GM13976 (cell line): ENCODE measurements around the gene AJUBA.
"Not testable (repeated sequence)": the region's sequence is repeated elsewhere in the genome, so short reads cannot be mapped to it uniquely, and the experiment has no call there.

Source experiments
- DNase-seq: peaks from one replicate; pipeline ENCODE4 v3.0.0; 2012; ENCODE audit warnings: low spot score
- in situ Hi-C: fragments of 300-500 bp; cut with MboI; formaldehyde crosslinking; loops from one replicate; pipeline ENCODE4 v1.12.0; 2022; ENCODE audit warnings: low sequenced_read_pairs, mixed read lengths, inconsistent platforms; ENCODE audit not compliant: unreplicated experiment
- TF ChIP-seq, protein P1 (sequence below): IDR thresholded peaks from 2 replicates; pipeline ENCODE4 v1.5.1; 2012; ENCODE audit warnings: borderline replicate concordance, mild to moderate bottlenecking; ENCODE audit not compliant: insufficient read depth; ENCODE audit errors: extremely low read depth, missing control alignments, control extremely low read depth

Gene AJUBA

DNA sequence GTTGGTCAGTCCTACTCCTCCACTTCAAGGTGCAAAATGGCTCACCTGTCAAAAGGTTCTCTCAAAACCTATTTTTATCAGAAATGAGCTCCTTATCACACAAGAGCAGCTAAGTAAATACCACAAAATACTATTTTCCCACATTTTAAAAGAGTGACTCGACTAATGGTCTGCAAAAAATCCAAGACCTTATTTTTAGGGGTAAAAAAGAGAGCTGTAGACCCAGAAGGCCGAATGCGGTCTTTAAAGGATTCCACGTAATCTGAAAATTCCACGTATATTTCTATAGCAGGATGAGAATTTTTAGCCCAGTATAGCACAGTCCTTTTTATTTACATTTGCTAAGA is 23.8 kb upstream of the AJUBA start:
- in situ Hi-C loops: no loop called here
- no peak for DNase-seq
- TF ChIP-seq, protein P1, sequence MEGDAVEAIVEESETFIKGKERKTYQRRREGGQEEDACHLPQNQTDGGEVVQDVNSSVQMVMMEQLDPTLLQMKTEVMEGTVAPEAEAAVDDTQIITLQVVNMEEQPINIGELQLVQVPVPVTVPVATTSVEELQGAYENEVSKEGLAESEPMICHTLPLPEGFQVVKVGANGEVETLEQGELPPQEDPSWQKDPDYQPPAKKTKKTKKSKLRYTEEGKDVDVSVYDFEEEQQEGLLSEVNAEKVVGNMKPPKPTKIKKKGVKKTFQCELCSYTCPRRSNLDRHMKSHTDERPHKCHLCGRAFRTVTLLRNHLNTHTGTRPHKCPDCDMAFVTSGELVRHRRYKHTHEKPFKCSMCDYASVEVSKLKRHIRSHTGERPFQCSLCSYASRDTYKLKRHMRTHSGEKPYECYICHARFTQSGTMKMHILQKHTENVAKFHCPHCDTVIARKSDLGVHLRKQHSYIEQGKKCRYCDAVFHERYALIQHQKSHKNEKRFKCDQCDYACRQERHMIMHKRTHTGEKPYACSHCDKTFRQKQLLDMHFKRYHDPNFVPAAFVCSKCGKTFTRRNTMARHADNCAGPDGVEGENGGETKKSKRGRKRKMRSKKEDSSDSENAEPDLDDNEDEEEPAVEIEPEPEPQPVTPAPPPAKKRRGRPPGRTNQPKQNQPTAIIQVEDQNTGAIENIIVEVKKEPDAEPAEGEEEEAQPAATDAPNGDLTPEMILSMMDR: no peak

DNA sequence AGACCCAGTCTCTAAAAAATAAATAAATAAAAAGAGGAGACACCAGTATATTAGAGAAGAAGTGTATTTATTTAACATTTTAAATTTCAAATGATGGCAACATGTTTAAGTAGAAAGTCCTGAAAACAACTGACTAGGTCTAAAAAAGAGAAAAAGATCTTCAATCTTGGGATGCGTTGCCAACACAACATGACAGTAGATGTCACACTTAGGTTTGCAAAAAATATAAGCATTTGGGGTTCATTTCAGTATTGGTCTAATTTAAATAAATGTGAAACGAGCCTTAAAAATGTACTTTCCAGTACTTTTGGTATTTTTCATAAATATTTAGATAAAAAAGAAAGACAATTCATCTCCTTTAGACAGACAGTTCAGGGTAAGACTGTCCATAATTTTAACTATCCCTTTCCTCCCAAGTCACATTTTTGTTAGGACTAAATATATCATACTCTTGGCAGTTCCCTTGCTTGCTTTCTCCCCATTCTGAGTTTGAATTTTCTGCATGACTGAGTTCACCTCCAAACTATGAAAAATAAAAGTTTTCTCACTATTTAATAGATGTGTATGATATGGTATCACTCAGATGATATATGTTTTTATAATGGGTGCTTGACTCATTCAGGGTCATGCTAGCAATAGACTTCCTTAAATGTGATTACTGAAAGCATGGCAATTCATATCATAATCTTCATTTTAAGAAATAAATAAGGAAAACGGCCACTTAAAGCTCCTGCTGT is 23.3 kb upstream of the AJUBA start:
- no peak for DNase-seq
- TF ChIP-seq, protein P1: no peak
- in situ Hi-C loops: no loop called here

DNA sequence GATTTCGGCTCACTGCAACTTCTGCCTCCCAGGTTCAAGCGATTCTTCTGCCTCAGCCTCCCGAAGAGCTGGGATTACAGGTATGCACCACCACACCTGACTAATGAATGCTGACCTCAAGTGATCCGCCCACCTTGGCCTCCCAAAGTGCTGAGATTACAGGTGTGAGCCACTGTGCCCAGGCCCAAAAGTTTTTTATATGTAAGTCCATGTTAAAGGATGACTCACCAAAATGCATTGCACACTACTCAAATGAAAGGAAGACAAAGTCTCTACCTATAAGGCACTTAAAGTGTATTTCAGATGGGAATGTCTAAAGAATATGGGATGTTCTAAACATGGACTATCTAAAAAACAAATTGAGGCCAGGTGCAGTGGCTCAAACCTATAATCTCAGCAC is 21.9 kb upstream of the AJUBA start:
- DNase-seq, in situ Hi-C loops: not testable (repeated sequence)

DNA sequence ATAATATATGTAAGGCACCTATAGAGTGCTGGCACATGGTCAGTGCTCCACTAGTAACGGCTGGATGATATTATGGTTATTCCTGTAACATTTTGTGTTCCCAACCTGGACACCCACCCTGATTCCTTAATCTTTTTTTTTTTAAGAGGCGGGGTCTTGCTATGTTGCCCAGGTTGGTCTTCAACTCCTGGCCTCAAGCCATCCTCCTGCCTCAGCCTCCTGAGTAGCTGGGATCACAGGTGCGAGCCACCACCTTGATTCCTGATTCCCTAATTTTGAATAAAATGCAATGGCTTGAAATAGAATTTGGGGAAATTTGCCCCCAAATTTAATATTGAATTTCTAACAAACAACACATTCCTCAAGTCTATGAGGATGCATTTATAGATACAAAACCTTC is 20.2 kb upstream of the AJUBA start:
- in situ Hi-C loops: no loop called here
- TF ChIP-seq, protein P1: no peak
- DNase-seq: no peak

DNA sequence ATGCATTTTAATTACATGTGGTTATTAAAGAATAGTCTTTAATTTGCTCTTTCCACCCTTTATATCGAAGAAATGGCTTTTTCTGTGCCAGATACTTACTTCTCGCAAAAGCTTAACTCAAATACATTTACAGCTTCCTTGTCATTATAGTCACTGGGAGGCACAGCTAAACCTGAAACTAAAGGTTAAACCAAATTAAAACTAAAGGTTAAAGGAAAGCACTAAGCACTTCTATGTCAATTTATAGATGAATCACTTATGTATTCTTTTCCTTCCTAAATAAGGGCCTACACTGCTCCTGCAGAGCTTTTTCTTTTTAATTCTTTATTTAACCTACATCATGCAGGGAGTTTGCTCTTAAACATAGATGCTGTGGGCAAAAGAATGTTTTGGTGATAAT is 18.5 kb upstream of the AJUBA start:
- in situ Hi-C loops: no loop called here
- DNase-seq: no peak
- TF ChIP-seq, protein P1: no peak

DNA sequence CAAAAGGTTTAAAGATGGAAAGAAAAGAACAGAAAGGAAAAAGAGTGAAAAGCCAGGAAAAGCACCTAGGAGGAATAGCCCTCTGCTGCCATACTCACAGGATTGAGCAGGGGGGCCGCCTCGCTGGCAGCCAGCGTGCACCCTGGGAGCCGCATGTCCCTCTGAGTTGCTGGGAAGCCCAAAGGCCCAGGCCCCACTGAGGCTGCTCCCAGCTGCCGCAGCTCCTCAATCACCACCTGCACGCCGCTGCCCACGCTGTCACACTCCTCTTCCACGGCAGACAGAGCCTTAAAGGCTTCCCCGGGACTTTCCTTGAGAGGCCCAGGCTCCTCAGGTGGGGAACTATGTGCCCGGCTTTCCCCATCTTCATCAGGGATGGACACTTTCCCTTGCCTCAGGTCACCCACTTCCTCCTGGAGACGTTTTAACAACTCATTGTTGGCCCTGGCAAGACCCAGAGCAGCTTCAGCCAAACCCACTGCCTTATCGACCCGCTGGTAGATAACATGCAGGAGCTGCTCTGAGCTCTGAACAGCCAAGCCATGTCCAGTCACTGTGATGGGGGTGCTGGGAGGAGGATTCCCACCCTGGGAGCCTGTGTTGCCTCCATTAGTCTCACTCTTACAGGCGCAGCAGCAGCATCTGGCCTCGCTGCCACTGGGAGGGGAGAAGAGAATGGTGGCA is 16.1 kb upstream of the AJUBA start:
- no peak for DNase-seq
- in situ Hi-C loops: no loop called here
- TF ChIP-seq, protein P1: no peak

DNA sequence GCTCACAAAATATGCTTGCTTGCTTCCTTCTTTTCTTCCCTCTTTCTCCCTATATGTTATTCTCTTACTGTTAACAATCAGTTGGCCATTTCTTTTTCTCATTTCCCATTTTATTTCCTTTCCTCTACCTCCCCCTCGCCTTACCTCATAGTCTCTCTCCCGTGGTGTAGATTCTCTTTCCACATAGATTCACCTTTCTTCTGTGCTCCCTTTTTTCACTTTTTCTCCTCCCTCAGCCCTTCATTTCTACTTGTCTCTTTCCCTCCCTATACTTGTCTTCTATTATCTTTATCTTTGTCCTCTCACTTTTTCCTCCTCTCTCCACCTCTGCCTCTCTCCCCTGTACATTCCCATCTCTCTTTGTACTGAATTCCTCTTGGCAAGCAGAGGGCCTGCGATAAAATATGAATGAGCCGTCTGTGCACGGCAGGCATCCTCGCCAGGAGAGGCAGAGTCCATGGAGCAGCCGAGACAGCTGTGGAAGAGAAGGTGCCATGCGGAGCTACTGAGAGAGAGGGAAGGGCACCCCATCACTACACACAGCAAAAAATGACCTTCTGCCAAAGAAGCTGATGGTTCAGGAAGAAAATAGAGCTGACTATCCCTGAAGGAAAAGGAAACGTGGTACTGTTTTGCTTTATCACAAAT is 15.4 kb upstream of the AJUBA start:
- DNase-seq: no peak
- in situ Hi-C loops: no loop called here
- TF ChIP-seq, protein P1: no peak
